Astrocyte of the hippocampus (primary cell): ENCODE results near the gene CYGB.
"Not testable (repeated sequence)": the region's sequence is repeated elsewhere in the genome, so short reads cannot be mapped to it uniquely, and the experiment has no call there.

Experiments
- DNase-seq: peaks from one replicate; pipeline ENCODE4 v3.0.0; 2011; ENCODE audit warnings: low read depth, low spot score

The CYGB gene

GRCh38 chr17:76538281-76538931 lies 897 bp upstream of the CYGB start:
- DNase-seq: peak; percentile 28

GRCh38 chr17:76537288-76537577 lies 276 bp downstream of the CYGB start:
- DNase-seq: peak; percentile 71

- DNase-seq: no peak
Measured at GRCh38 chr17:76536511-76537287, 810 bp downstream of the CYGB start.

GRCh38 chr17:76535788-76536510 lies 1.6 kb downstream of the CYGB start:
- DNase-seq: no peak

GRCh38 chr17:76534831-76535732 lies 2.4 kb downstream of the CYGB start:
- no peak for DNase-seq

GRCh38 chr17:76533640-76534359 lies 3.7 kb downstream of the CYGB start:
- DNase-seq: not testable (repeated sequence)

GRCh38 chr17:76532072-76532651 lies 5.3 kb downstream of the CYGB start:
- peak; percentile 35 for DNase-seq

GRCh38 chr17:76531486-76532038 lies 5.9 kb downstream of the CYGB start:
- DNase-seq: no peak

GRCh38 chr17:76530811-76531485 lies 6.6 kb downstream of the CYGB start:
- DNase-seq: no peak

- peak; percentile 26 for DNase-seq
Measured at GRCh38 chr17:76530095-76530723, 7.3 kb downstream of the CYGB start.

- DNase-seq: peak; percentile 53
Measured at GRCh38 chr17:76529224-76530094, 8.1 kb downstream of the CYGB start.

GRCh38 chr17:76528528-76529223 lies 8.8 kb downstream of the CYGB start:
- DNase-seq: no peak

GRCh38 chr17:76528156-76528527 lies 9.4 kb downstream of the CYGB start:
- DNase-seq: no peak

GRCh38 chr17:76527430-76528111 lies 9.9 kb downstream of the CYGB start:
- DNase-seq: peak; percentile 92

- not testable (repeated sequence) for DNase-seq
Measured at GRCh38 chr17:76527016-76527415, 10.5 kb downstream of the CYGB start.

GRCh38 chr17:76525513-76525833 lies 12.0 kb downstream of the CYGB start:
- not testable (repeated sequence) for DNase-seq
